CD14-positive monocyte (primary cell): ENCODE data around the gene ARID3A. TPM values are rescaled to one million over a fixed set of nuclear protein-coding genes. Genes with fewer than 3 reads are reported as not detected.

Source experiments
- DNase-seq, 3 donors: peaks; one replicate each; pipeline ENCODE4 v3.0.0-alpha.2; 2011 to 2022
- H2AFZ ChIP-seq: 2 replicates; pipeline ENCODE4 v1.6.0; 2012; ENCODE audit warnings: mild to moderate bottlenecking, low read depth, low read length, inconsistent platforms; ENCODE audit not compliant: insufficient read depth, poor library complexity, severe bottlenecking
- H3K27ac ChIP-seq, 2 donors: 1 replicate in 1 of 2; 2 replicates in 1 of 2; pipeline ENCODE4 v1.5.1; 2012 to 2013; ENCODE audit warnings: low read length in 2 of 2, control low read depth in 1 of 2, inconsistent platforms in 1 of 2, low read depth in 1 of 2, mild to moderate bottlenecking in 1 of 2
- H3K27me3 ChIP-seq, 2 donors: one replicate each; pipeline versions ENCODE4 v1.6.0 to v1.6.1; 2011 to 2013; ENCODE audit warnings: low read length in 2 of 2; ENCODE audit not compliant: control insufficient read depth in 2 of 2, insufficient read depth in 2 of 2
- H3K36me3 ChIP-seq, 2 donors: replicated peaks in 1 of 2; 1 replicate in 1 of 2; 2 replicates in 1 of 2; pipeline versions ENCODE4 v1.5.1 to v1.6.1; 2012 to 2013; ENCODE audit warnings: low read length in 2 of 2, control low read depth in 1 of 2, inconsistent platforms in 1 of 2, mild to moderate bottlenecking in 1 of 2; ENCODE audit not compliant: insufficient read depth in 2 of 2, control insufficient read depth in 1 of 2
- H3K4me1 ChIP-seq, 2 donors: 1 replicate in 1 of 2; 2 replicates in 1 of 2; pipeline versions ENCODE4 v1.5.1 to v1.6.1; 2012 to 2013; ENCODE audit warnings: low read length in 2 of 2, control low read depth in 1 of 2, inconsistent platforms in 1 of 2, mild to moderate bottlenecking in 1 of 2, moderate library complexity in 1 of 2; ENCODE audit not compliant: insufficient read depth in 2 of 2, control insufficient read depth in 1 of 2
- H3K4me2 ChIP-seq: replicated peaks from 2 replicates; pipeline ENCODE3; 2012; ENCODE audit warnings: low read length, moderate library complexity, mild to moderate bottlenecking; ENCODE audit not compliant: poor library complexity, severe bottlenecking; ENCODE audit errors: extremely low read depth
- H3K4me3 ChIP-seq, 3 experiments: fragments of 200-600 bp in 1 of 3; sonication (generic) in 1 of 3; replicated peaks in 1 of 3; 1 replicate in 2 of 3; 2 replicates in 1 of 3; pipeline ENCODE4 v1.5.1; 2011 to 2013; ENCODE audit warnings: low read length in 3 of 3, mild to moderate bottlenecking in 3 of 3, control low read depth in 2 of 3, low read depth in 2 of 3, inconsistent platforms in 1 of 3, moderate library complexity in 1 of 3
- H3K79me2 ChIP-seq: 2 replicates; pipeline ENCODE4 v1.6.0; 2012; ENCODE audit warnings: mild to moderate bottlenecking, control low read depth, inconsistent platforms, low read length, moderate library complexity; ENCODE audit not compliant: insufficient read depth
- H3K9ac ChIP-seq: 2 replicates; pipeline ENCODE4 v1.6.0; 2017; ENCODE audit warnings: low read length, mild to moderate bottlenecking; ENCODE audit not compliant: insufficient read depth, poor library complexity, severe bottlenecking
- H3K9me3 ChIP-seq, 2 donors: replicated peaks in 1 of 2; 1 replicate in 1 of 2; 2 replicates in 1 of 2; pipeline versions ENCODE4 v1.5.1 to v1.6.1; 2012 to 2013; ENCODE audit warnings: low read length in 2 of 2, control low read depth in 1 of 2; ENCODE audit not compliant: control insufficient read depth in 1 of 2, insufficient read depth in 1 of 2
- H4K20me1 ChIP-seq: 2 replicates; pipeline ENCODE4 v1.6.0; 2012; ENCODE audit warnings: mild to moderate bottlenecking, low read length, control low read depth, moderate library complexity; ENCODE audit not compliant: insufficient read depth
- H3K27ac Mint-ChIP-seq, 7 donors: one replicate each; pipeline ENCODE4 v1.8.0; 2020; ENCODE audit warnings: mild to moderate bottlenecking in 7 of 7, mixed read lengths in 7 of 7, moderate library complexity in 6 of 7, inconsistent platforms in 2 of 7
- H3K27me3 Mint-ChIP-seq, 3 donors: one replicate each; pipeline ENCODE4 v1.8.0; 2021 to 2022; ENCODE audit warnings: low read depth in 3 of 3, mild to moderate bottlenecking in 3 of 3, mixed read lengths in 3 of 3, moderate library complexity in 3 of 3, inconsistent platforms in 1 of 3
- H3K36me3 Mint-ChIP-seq, 2 donors: one replicate each; pipeline ENCODE4 v1.8.0; 2020; ENCODE audit warnings: mixed read lengths in 2 of 2, inconsistent platforms in 1 of 2, mild to moderate bottlenecking in 1 of 2
- H3K4me1 Mint-ChIP-seq: one replicate; pipeline ENCODE4 v1.8.0; 2020; ENCODE audit warnings: mild to moderate bottlenecking, mixed read lengths
- H3K4me3 Mint-ChIP-seq, 2 donors: one replicate each; pipeline ENCODE4 v1.8.0; 2020; ENCODE audit warnings: mild to moderate bottlenecking in 2 of 2, mixed read lengths in 2 of 2, moderate library complexity in 1 of 2
- H3K9me3 Mint-ChIP-seq, 7 donors: one replicate each; pipeline ENCODE4 v1.8.0; 2020 to 2022; ENCODE audit warnings: mixed read lengths in 7 of 7, mild to moderate bottlenecking in 6 of 7, moderate library complexity in 6 of 7, inconsistent platforms in 2 of 7
- WGBS: methylation state at CpG from one replicate; pipeline ENCODE4 v1.1.5; 2013; ENCODE audit warnings: missing lambda C conversion rate; ENCODE audit not compliant: insufficient coverage; 5-methylcytosine and 5-hydroxymethylcytosine counted together
- intact Hi-C, 2 donors: fragments of 100-400 bp; cut with micrococcal nuclease; formaldehyde crosslinking; loops; one replicate each; pipeline versions ENCODE4 v1.15.0 to v1.15.1; 2023
- polyA plus RNA-seq, 3 donors: library from polyadenylated mRNA; depleted of rRNA in 1 of 3; unstranded in 2 of 3; stranded (reverse) in 1 of 3; fragments of 300-500 nt in 2 of 3; fragments of >200 nt in 1 of 3; fragmentation: Illumina TruSeq in 2 of 3; gene quantifications; 1 replicate in 2 of 3; 2 replicates in 1 of 3; pipeline ENCODE4 v1.2.3, GENCODE V29; 2012 to 2021
- TF ChIP-seq, protein P1 (sequence below): fragments of 200-600 bp; IDR thresholded peaks from one replicate; pipeline ENCODE4 v1.8.0; 2022; ENCODE audit warnings: antibody characterized with exemption, mild to moderate bottlenecking

Gene ARID3A
- polyA plus RNA-seq, 3 donors: 2.1 to 41.6 (median 3.2) TPM

DNA sequence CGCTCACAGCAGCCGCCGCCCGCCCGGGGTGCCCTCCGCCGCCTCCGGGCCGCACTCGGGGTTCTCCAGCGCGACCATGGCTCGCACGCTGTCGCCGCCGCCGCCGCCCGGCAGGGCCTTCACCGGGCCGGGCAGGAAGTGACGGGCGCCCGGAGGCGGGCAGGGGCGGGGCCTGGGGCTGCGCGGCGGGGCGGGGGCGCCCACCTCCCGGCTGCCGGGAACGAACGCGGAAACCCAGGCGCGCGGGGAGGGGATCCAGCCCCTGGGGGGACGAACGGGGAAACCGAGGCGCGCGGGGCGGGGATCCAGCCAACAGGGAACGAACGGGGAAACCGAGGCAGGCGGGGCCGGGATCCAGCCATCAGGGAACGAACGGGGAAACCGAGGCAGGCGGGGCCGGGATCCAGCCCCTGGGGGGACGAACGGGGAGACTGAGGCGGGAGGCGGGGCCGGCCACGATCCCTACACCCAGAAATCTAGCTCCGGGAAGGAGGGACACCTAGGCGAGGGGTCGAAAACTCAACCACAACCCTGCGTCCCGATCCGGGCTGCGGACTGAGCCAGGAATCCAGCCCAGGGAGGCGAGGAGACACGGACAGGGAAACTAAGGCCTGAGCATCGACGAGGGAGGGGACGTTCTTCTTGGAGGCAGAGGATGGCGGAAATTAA, 12.6 kb upstream of the ARID3A start, which contains the start of gene R3HDM4:
R3HDM4 (minus strand) TSS at position 140 of the 669 bp plus-strand sequence; CDS start at position 78, 62 bp downstream.
- H3K4me3 Mint-ChIP-seq: peak within 1 kb of the TSS; percentile 83
- DNase-seq: peak; percentile 49 to 71 (median 66)
- Histone ChIP-seq H3K79me2 (peaks cover 45% of the 10 kb centered on the region), H3K27ac (peak within 1 kb of the TSS; percentile 84 to 90), H3K36me3 (no peaks in the 10 kb centered on the region), H3K4me2 (peak within 1 kb of the TSS; percentile 85), H4K20me1 (peaks cover 6% of the 10 kb centered on the region), H3K27me3 (peaks cover 14 to 18% of the 10 kb centered on the region in 2 donors), H3K9me3 (no peaks in the 10 kb centered on the region), H3K4me3 (peak within 1 kb of the TSS; percentile 86 to 93 (median 89)), H2AFZ (peak within 1 kb of the TSS; percentile 85), H3K9ac (peak within 1 kb of the TSS; percentile 93), H3K4me1 (peaks cover 48 to 70% of the 10 kb centered on the region in 2 donors)
- H3K4me1 Mint-ChIP-seq: peaks cover 37% of the 10 kb centered on the region
- under 1% methylated on average over 70 of the region's 76 CpGs for WGBS
- TF ChIP-seq, protein P1, sequence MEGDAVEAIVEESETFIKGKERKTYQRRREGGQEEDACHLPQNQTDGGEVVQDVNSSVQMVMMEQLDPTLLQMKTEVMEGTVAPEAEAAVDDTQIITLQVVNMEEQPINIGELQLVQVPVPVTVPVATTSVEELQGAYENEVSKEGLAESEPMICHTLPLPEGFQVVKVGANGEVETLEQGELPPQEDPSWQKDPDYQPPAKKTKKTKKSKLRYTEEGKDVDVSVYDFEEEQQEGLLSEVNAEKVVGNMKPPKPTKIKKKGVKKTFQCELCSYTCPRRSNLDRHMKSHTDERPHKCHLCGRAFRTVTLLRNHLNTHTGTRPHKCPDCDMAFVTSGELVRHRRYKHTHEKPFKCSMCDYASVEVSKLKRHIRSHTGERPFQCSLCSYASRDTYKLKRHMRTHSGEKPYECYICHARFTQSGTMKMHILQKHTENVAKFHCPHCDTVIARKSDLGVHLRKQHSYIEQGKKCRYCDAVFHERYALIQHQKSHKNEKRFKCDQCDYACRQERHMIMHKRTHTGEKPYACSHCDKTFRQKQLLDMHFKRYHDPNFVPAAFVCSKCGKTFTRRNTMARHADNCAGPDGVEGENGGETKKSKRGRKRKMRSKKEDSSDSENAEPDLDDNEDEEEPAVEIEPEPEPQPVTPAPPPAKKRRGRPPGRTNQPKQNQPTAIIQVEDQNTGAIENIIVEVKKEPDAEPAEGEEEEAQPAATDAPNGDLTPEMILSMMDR: no peak
- H3K27ac Mint-ChIP-seq: peak within 1 kb of the TSS; percentile 75 to 94 (median 86)
- peaks cover 17 to 23% (median 19%) of the 10 kb centered on the region in 3 donors for H3K27me3 Mint-ChIP-seq
- H3K9me3 Mint-ChIP-seq: peaks cover 0 to 3% (median 0%) of the 10 kb centered on the region in 7 donors
- intact Hi-C loops: no loop called here
- peaks cover 4 to 9% of the 10 kb centered on the region in 2 donors for H3K36me3 Mint-ChIP-seq

DNA sequence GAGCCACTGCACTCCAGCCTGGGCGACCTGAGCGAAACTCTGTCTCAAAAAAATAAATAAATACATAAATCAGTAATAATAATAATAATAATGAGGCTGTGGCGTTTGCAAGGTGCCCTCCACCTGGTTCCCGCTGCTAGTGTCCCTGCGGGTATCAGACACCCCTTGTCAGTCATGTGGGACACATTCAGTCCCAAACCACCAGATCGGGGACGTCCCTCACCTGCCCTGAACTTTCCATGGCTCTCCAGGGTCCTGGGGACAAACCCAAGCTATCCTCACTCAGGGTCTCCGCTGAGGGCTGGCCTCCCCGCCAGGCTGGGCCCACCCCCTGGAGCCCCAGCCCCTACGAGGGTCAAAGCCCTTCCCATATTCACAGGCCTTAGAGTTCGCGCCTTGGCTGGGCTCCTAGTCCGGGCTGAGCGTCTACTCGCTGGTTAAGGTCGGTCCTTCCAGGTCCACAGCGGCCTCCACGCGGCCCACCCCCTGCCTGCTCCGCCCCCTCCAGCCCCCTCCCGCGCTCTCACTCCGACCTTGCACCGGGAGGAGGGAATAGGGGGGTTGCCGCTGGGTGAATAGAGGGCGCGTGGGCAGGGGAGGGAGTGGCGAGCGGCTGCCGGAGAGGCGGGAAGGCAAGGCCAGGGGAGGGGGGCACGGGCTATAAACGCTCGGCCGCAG, 9.1 kb upstream of the ARID3A start:
- H3K4me2 ChIP-seq: peak overlapping the region; percentile 59
- intact Hi-C loops: no loop called here
- TF ChIP-seq, protein P1: no peak
- H3K27ac ChIP-seq: no peak overlapping the region
- peak overlapping the region; percentile 63 for H2AFZ ChIP-seq
- peaks cover 0 to 2% of the 10 kb centered on the region in 2 donors for H3K36me3 Mint-ChIP-seq
- H3K9me3 Mint-ChIP-seq: peaks cover 0 to 7% (median 3%) of the 10 kb centered on the region in 7 donors
- peak overlapping the region in 1 of 2 donors; percentile 64 for H3K4me3 Mint-ChIP-seq
- peaks cover 38 to 56% (median 48%) of the 10 kb centered on the region in 3 donors for H3K27me3 Mint-ChIP-seq
- H3K4me1 Mint-ChIP-seq: peaks cover 25% of the 10 kb centered on the region
- no peaks in the 10 kb centered on the region for H3K9me3 ChIP-seq
- H3K9ac ChIP-seq: peak overlapping the region; percentile 8
- H3K27me3 ChIP-seq: peaks cover 23 to 47% of the 10 kb centered on the region in 2 donors
- 20% methylated on average over 14 of the region's 35 CpGs for WGBS
- H3K36me3 ChIP-seq: no peaks in the 10 kb centered on the region
- H3K4me3 ChIP-seq: peak overlapping the region in 1 of 3 experiments; percentile 49
- no peak for DNase-seq
- no peak overlapping the region for H3K27ac Mint-ChIP-seq
- peaks cover 41 to 63% of the 10 kb centered on the region in 2 donors for H3K4me1 ChIP-seq
- peaks cover 9% of the 10 kb centered on the region for H4K20me1 ChIP-seq
- peaks cover 12% of the 10 kb centered on the region for H3K79me2 ChIP-seq
